Chondrocyte (in vitro differentiated cells): Measurements from ENCODE around the gene UBAP2. TPM values are rescaled to one million over a fixed set of nuclear protein-coding genes. Genes with fewer than 3 reads are reported as not detected.

ENCODE experiments used
- DNase-seq: peaks from one replicate; pipeline ENCODE4 v3.0.0; 2021; ENCODE audit warnings: mixed read lengths, low spot score
- H3K27ac Mint-ChIP-seq: one replicate; pipeline ENCODE4 v1.8.0; 2021; ENCODE audit warnings: mild to moderate bottlenecking, moderate library complexity, mixed read lengths; ENCODE audit not compliant: unreplicated experiment
- H3K27me3 Mint-ChIP-seq: 2 replicates; pipeline ENCODE4 v1.8.0; 2021; ENCODE audit warnings: low read depth, mixed read lengths
- H3K36me3 Mint-ChIP-seq: 2 replicates; pipeline ENCODE4 v1.8.0; 2021; ENCODE audit warnings: low read depth, mixed read lengths
- H3K4me1 Mint-ChIP-seq: 2 replicates; pipeline ENCODE4 v1.8.0; 2021; ENCODE audit warnings: low read depth, mild to moderate bottlenecking, mixed read lengths
- H3K4me3 Mint-ChIP-seq: one replicate; pipeline ENCODE4 v1.8.0; 2021; ENCODE audit warnings: mild to moderate bottlenecking, moderate library complexity, mixed read lengths; ENCODE audit not compliant: unreplicated experiment
- H3K9me3 Mint-ChIP-seq: 2 replicates; pipeline ENCODE4 v1.8.0; 2021; ENCODE audit warnings: low read depth, mixed read lengths
- total RNA-seq: library from RNA; stranded (reverse); gene quantifications from 3 replicates; pipeline ENCODE4 v1.2.1, GENCODE V29; 2021
- TF ChIP-seq, protein P1 (sequence below): fragments of 200-600 bp; sonication (generic); IDR thresholded peaks from 2 replicates; pipeline ENCODE4 v1.5.0; 2021; ENCODE audit warnings: antibody characterized with exemption, mild to moderate bottlenecking, moderate library complexity

Gene UBAP2
- total RNA-seq, 1 donor from 2014 or later = 56.3 TPM

DNA sequence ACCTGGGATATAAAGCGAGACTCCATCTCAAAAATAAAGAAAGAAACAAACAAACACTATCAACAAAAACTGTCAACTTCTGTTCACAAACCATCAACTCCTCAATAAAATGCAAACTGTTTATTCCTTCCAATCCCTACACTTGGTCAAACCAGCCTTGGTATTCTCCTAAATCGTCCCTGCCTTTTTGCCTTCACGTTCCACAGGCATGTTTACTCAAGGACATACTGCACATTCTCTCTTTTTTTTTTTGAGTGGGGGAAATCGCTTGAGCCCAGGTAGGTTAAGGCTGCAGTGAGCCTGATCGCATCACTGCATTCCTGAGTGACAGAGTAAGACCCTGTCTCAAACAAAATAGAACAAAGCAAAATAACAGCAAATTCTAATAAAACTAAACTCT lies 13.0 kb downstream of the UBAP2 start:
- Mint-ChIP-seq H3K36me3 (peaks cover 6% of the 10 kb centered on the region), H3K4me3 (peak overlapping the region; percentile 41), H3K27me3 (no peaks in the 10 kb centered on the region), H3K27ac (peak overlapping the region; percentile 82), H3K4me1 (peaks cover 59% of the 10 kb centered on the region), H3K9me3 (no peaks in the 10 kb centered on the region)
- TF ChIP-seq, protein P1, sequence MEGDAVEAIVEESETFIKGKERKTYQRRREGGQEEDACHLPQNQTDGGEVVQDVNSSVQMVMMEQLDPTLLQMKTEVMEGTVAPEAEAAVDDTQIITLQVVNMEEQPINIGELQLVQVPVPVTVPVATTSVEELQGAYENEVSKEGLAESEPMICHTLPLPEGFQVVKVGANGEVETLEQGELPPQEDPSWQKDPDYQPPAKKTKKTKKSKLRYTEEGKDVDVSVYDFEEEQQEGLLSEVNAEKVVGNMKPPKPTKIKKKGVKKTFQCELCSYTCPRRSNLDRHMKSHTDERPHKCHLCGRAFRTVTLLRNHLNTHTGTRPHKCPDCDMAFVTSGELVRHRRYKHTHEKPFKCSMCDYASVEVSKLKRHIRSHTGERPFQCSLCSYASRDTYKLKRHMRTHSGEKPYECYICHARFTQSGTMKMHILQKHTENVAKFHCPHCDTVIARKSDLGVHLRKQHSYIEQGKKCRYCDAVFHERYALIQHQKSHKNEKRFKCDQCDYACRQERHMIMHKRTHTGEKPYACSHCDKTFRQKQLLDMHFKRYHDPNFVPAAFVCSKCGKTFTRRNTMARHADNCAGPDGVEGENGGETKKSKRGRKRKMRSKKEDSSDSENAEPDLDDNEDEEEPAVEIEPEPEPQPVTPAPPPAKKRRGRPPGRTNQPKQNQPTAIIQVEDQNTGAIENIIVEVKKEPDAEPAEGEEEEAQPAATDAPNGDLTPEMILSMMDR = no peak
- DNase-seq = no peak

GRCh38 chr9:34034698-34035065 lies 14.0 kb downstream of the UBAP2 start:
- Mint-ChIP-seq H3K9me3 (no peaks in the 10 kb centered on the region), H3K36me3 (peaks cover 6% of the 10 kb centered on the region), H3K4me1 (peaks cover 59% of the 10 kb centered on the region), H3K4me3 (no peak overlapping the region), H3K27me3 (no peaks in the 10 kb centered on the region), H3K27ac (peak overlapping the region; percentile 92)
- DNase-seq = no peak
- TF ChIP-seq, protein P1 = no peak

- Mint-ChIP-seq H3K36me3 (peaks cover 3% of the 10 kb centered on the region), H3K27me3 (no peaks in the 10 kb centered on the region), H3K4me3 (no peak overlapping the region), H3K27ac (peak overlapping the region; percentile 91), H3K9me3 (no peaks in the 10 kb centered on the region), H3K4me1 (peaks cover 54% of the 10 kb centered on the region)
- TF ChIP-seq, protein P1 = no peak
- no peak for DNase-seq
Observed at GRCh38 chr9:34032631-34033030, 16.1 kb downstream of the UBAP2 start.

DNA sequence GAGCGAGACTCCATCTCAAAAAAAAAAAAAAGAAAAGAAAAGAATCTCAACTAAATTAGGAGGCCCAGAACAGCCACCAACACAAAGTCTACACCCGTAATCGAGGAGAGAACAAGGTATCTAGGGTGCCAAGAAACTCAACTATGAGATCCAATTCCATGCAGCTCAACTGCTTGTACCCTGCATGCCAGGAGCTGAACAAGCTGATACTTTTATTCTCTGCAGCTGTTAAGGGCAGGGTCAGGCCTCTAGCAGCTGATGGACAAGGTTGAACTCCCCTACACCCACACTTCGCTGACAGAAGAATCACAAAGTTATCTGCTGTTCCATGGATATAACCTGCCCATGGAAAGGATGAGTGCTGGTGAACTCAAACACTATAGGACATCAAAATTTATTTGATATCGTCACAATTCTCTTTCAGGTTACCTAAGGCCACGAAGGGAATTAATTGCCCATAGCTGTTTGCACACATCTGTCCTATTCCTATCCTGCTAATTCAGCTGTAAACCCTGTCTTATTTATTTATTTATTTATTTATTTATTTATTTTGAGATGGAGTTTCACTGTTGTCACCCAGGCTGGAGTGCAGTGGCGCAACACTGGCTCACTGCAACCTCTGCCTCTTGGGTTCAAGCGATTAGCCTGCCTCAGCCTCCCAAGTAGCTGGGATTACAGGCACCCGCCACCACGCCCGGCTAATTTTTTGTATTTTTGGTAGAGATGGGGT lies 20.7 kb downstream of the UBAP2 start:
- Mint-ChIP-seq H3K4me3 (no peak overlapping the region), H3K27me3 (no peaks in the 10 kb centered on the region), H3K36me3 (peaks cover 3% of the 10 kb centered on the region), H3K4me1 (peaks cover 40% of the 10 kb centered on the region), H3K9me3 (no peaks in the 10 kb centered on the region), H3K27ac (no peak overlapping the region)
- DNase-seq = no peak
- TF ChIP-seq, protein P1 = no peak

- H3K27ac Mint-ChIP-seq = peak overlapping the region; percentile 42
- no peaks in the 10 kb centered on the region for H3K9me3 Mint-ChIP-seq
Observed at GRCh38 chr9:34025811-34026210, 22.9 kb downstream of the UBAP2 start.

More at GRCh38 chr9:34025811-34026210, 22.9 kb downstream of the UBAP2 start:
- Mint-ChIP-seq H3K36me3 (no peaks in the 10 kb centered on the region), H3K4me3 (no peak overlapping the region), H3K4me1 (peaks cover 31% of the 10 kb centered on the region), H3K27me3 (no peaks in the 10 kb centered on the region)
- TF ChIP-seq, protein P1 = no peak
- no peak for DNase-seq
